DND-41 (cell line): ENCODE results near the gene ERC2.

Experiments
- CTCF ChIP-seq: IDR thresholded peaks from 2 replicates; pipeline ENCODE4 v1.5.1; 2012; ENCODE audit warnings: borderline replicate concordance, low read length, moderate library complexity, mild to moderate bottlenecking; ENCODE audit not compliant: poor library complexity, severe bottlenecking; ENCODE audit errors: extremely low read depth
- EZH2 ChIP-seq: IDR thresholded peaks from 3 replicates; pipeline ENCODE4 v1.6.1; 2012; ENCODE audit warnings: borderline replicate concordance, low read depth, mild to moderate bottlenecking, moderate library complexity, low read length, inconsistent platforms; ENCODE audit not compliant: severe bottlenecking

GRCh38 chr3:56135941-56136340 lies 332.3 kb downstream of the ERC2 start:
- TF ChIP-seq CTCF (no peak), EZH2 (no peak)
